ENCODE measurements around the gene LKAAEAR1.

Gene LKAAEAR1

GRCh38 chr20:64110411-64111068 lies 26.3 kb upstream of the LKAAEAR1 start:
- peak in 1 of 2 donors; percentile 10 for DNase-seq

GRCh38 chr20:64109831-64110391 lies 25.7 kb upstream of the LKAAEAR1 start:
- DNase-seq, result no peak

- DNase-seq, result peak in 1 of 2 donors; percentile 9
Observed at GRCh38 chr20:64108731-64109681, 24.8 kb upstream of the LKAAEAR1 start.

- DNase-seq, result peak in 1 of 2 donors; percentile 10
Observed at GRCh38 chr20:64107736-64108457, 23.7 kb upstream of the LKAAEAR1 start.

GRCh38 chr20:64106981-64107735 lies 23.0 kb upstream of the LKAAEAR1 start, which contains the start of gene NPBWR2:
Gene NPBWR2, minus strand, starts transcription at chr20:64107565. Its CDS starts 734 bp downstream, at chr20:64106831.
- peak in 1 of 2 donors; percentile 36 for DNase-seq

GRCh38 chr20:64106435-64106961 lies 22.3 kb upstream of the LKAAEAR1 start:
- no peak for DNase-seq

- no peak for DNase-seq
Observed at GRCh38 chr20:64105846-64106434, 21.7 kb upstream of the LKAAEAR1 start.

- no peak for DNase-seq
Observed at GRCh38 chr20:64104667-64105451, 20.7 kb upstream of the LKAAEAR1 start.

- no peak for DNase-seq
Observed at GRCh38 chr20:64103871-64104666, 19.9 kb upstream of the LKAAEAR1 start.

- DNase-seq, result no peak
Observed at GRCh38 chr20:64102647-64103354, 18.6 kb upstream of the LKAAEAR1 start.

GRCh38 chr20:64101731-64102621 lies 17.8 kb upstream of the LKAAEAR1 start:
- DNase-seq, result peak; percentile 60 to 66

GRCh38 chr20:64100946-64101688 lies 16.9 kb upstream of the LKAAEAR1 start:
- no peak for DNase-seq

GRCh38 chr20:64100566-64100888 lies 16.3 kb upstream of the LKAAEAR1 start:
- DNase-seq, result no peak

GRCh38 chr20:64099880-64100565 lies 15.8 kb upstream of the LKAAEAR1 start:
- DNase-seq, result peak; percentile 44 to 72

- DNase-seq, result no peak
Observed at GRCh38 chr20:64099086-64099786, 15.0 kb upstream of the LKAAEAR1 start.

- no peak for DNase-seq
Observed at GRCh38 chr20:64098471-64099013, 14.3 kb upstream of the LKAAEAR1 start.
